ENCODE results near the gene KSR1.

The KSR1 gene

GRCh38 chr17:27569884-27570577 lies 113.8 kb downstream of the KSR1 start:
- no peak for DNase-seq (ENCODE audit: low spot score)

GRCh38 chr17:27570578-27570914 lies 114.3 kb downstream of the KSR1 start:
- DNase-seq (ENCODE audit: low spot score), result no peak

GRCh38 chr17:27571563-27572352 lies 115.5 kb downstream of the KSR1 start:
- no peak for DNase-seq (ENCODE audit: low spot score)

GRCh38 chr17:27572665-27573064 lies 116.4 kb downstream of the KSR1 start:
- DNase-seq (ENCODE audit: low spot score), result no peak

GRCh38 chr17:27573548-27573947 lies 117.3 kb downstream of the KSR1 start:
- DNase-seq (ENCODE audit: low spot score), result no peak

- DNase-seq (ENCODE audit: low spot score), result no peak
These were observed 117.8 kb downstream of the KSR1 start for GRCh38 chr17:27573971-27574525.

- no peak for DNase-seq (ENCODE audit: low spot score)
These were observed 119.1 kb downstream of the KSR1 start for GRCh38 chr17:27575096-27575911.

GRCh38 chr17:27575912-27576252 lies 119.6 kb downstream of the KSR1 start:
- DNase-seq (ENCODE audit: low spot score), result no peak

GRCh38 chr17:27576477-27577083 lies 120.3 kb downstream of the KSR1 start:
- no peak for DNase-seq (ENCODE audit: low spot score)

GRCh38 chr17:27577121-27577761 lies 121.0 kb downstream of the KSR1 start:
- peak; percentile 51 for DNase-seq (ENCODE audit: low spot score)

GRCh38 chr17:27577884-27578717 lies 121.9 kb downstream of the KSR1 start:
- no peak for DNase-seq (ENCODE audit: low spot score)

GRCh38 chr17:27578718-27579085 lies 122.5 kb downstream of the KSR1 start:
- no peak for DNase-seq (ENCODE audit: low spot score)

- DNase-seq (ENCODE audit: low spot score), result no peak
These were observed 123.1 kb downstream of the KSR1 start for GRCh38 chr17:27579304-27579703.

- DNase-seq (ENCODE audit: low spot score), result no peak
These were observed 123.7 kb downstream of the KSR1 start for GRCh38 chr17:27579897-27580321.

GRCh38 chr17:27581016-27581415 lies 124.8 kb downstream of the KSR1 start:
- DNase-seq (ENCODE audit: low spot score), result no peak

- no peak for DNase-seq (ENCODE audit: low spot score)
These were observed 126.4 kb downstream of the KSR1 start for GRCh38 chr17:27582696-27583095.

- DNase-seq (ENCODE audit: low spot score), result no peak
These were observed 129.0 kb downstream of the KSR1 start for GRCh38 chr17:27585153-27585681.

GRCh38 chr17:27585792-27586191 lies 129.5 kb downstream of the KSR1 start:
- DNase-seq (ENCODE audit: low spot score), result no peak

- DNase-seq (ENCODE audit: low spot score), result peak; percentile 84
These were observed 130.0 kb downstream of the KSR1 start for GRCh38 chr17:27586203-27586721.

- no peak for DNase-seq (ENCODE audit: low spot score)
These were observed 132.1 kb downstream of the KSR1 start for GRCh38 chr17:27588354-27588753.
